Body of pancreas (tissue), 4 donors: Measurements from ENCODE around the gene UBN2.

Experiments used
- CTCF ChIP-seq, 7 experiments: fragments of 450-650 bp in 4 of 7; fragments of 200-600 bp in 3 of 7; sonication (generic) in 3 of 7; IDR thresholded peaks; one replicate each; pipeline ENCODE4 v1.5.1; 2016 to 2019; ENCODE audit warnings: antibody characterized with exemption in 7 of 7
- POLR2A ChIP-seq, 3 donors: fragments of 450-650 bp; IDR thresholded peaks; one replicate each; pipeline ENCODE4 v1.6.1; 2016; ENCODE audit warnings: antibody characterized with exemption in 3 of 3, mild to moderate bottlenecking in 2 of 3

- no peak for TF ChIP-seq CTCF (IDR thresholded peaks at IDR 0.05)
- TF ChIP-seq POLR2A (IDR thresholded peaks at IDR 0.05) = no peak
Measured at GRCh38 chr7:139231513-139232376, 708 bp downstream of the UBN2 start.
